Measurements from ENCODE around the gene ARMC8.

Gene ARMC8

DNA sequence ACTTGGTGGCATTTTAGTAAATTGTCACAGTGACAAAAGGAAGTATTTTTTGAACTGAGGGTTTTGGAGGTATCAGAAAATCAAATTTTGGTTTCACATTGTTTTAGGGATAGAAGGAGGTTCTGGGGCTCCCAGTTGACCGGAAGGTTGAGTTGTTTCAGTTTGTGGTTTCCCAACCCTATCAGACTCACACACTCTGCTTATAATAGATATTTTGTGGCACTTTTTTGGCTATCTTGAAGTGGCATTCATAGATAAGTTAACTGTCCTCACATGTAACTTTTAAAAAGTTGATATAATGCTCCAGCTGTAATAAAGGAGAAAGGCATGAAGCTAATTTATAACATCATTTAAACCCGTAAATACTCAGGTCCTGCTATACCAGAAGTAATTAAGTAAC lies 12.8 kb downstream of the ARMC8 start:
- no peak for DNase-seq (ENCODE audit: low read depth in 2 of 2)

DNA sequence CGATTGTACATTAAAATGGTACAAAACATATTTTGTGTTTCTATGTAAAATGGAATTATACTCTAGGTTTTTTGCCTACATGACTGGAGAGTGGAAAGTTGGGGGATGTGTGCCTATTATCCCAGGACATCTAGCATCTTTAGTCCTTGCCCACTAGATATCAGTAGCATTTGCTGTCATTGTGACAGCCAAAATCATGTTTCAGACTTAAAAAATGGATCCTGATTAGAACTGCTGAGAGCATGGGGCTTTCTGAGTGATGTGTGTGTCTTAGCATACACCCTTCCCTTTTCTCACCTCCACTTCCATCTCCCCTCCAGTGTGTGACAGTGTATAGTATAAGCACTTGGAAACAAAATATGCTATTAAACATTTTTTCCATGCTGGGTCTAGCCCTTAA lies 13.3 kb downstream of the ARMC8 start:
- no peak for DNase-seq (ENCODE audit: low read depth in 2 of 2)

DNA sequence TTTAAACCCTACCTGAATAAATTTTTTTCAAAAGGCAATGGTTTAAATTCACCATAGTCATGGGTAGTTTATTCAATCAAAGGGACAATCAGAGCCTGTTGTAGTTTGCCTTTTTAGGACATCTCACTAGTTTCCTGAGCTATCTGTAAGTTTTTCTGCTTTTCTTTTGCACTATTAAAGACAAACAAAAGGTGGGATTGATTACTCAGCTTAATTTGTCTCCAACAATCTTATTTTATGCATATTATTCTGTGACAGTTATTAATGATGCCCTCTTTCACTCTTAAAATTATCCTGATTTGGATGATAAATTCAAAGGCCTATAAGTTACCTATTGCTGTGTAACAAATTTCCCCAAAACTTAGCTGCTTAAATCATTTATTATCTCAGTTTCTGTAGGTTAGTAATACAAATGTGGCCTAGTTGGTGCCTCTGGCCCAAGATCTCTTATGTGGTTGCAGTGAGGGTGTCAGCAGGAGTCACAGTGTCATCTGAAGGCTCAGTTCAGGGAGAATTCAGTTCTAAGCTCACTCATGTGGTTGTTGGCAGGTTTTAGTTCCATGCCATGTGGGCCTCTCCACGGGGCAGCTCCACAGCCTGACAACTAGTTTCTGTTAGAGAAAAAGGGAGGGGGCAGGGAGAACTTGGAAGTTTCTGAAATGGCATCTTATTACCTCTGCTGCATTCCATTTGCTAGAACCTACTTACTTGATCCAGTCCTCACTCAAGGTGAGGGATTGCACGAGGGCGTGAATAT lies 16.0 kb downstream of the ARMC8 start:
- DNase-seq (ENCODE audit: low read depth in 2 of 2) = no peak

DNA sequence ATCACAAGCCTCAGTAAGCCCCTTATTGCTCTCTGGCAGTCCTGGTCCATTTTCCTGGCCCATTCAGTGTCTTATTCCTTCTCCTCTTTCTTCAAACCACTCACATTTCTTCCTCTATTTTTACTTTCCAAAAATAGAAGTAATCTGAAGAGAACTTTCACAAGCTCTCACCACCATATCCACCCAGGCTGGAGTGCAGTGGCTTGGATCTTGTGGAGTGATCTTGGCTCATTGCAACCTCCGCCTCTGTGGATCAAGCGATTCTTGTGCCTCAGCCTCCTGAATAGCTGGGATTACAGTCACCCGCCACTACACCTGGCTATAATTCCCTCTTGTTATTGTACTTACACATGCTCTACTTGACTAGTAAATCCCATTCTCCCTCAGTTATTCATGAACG lies 16.8 kb downstream of the ARMC8 start:
- no peak for DNase-seq (ENCODE audit: low read depth in 2 of 2)

DNA sequence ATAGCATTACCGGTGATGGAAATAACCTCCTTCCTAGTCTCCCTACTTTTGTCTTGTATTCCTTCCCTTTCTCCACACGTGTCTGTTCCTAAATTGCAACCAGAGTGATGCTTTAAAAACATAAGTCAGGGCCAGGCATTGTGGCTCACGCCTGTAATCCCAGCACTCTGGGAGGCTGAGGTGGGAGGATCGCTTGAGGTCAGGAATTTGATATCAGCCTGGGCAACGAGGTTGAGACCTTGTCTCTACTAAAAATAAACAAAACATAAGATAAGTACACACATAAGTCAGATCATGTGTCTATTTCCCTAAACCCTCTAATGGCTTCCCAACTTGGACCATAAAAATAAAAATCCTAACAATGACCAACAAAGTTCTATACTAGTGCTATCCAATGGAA lies 18.4 kb downstream of the ARMC8 start:
- no peak for DNase-seq (ENCODE audit: low read depth in 2 of 2)

DNA sequence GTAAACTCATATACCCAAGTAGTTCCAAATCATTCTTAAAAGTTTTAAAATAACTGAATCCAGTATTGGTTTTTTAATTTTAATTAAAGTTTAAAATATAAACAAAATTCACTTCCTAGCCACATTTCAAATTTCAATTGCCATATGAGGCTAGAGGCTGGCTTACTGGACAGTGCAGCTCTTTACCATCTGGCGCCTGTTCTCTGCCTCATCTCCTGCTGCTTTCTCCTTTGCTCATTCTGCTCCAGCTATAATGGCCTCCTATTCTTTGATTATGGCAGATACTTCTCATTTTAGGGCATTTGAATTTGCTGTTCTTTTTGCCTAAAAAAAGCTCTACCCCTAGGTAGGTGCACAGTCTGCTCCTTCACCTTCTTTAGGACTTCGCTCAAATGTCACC lies 19.1 kb downstream of the ARMC8 start:
- no peak for DNase-seq (ENCODE audit: low read depth in 2 of 2)

DNA sequence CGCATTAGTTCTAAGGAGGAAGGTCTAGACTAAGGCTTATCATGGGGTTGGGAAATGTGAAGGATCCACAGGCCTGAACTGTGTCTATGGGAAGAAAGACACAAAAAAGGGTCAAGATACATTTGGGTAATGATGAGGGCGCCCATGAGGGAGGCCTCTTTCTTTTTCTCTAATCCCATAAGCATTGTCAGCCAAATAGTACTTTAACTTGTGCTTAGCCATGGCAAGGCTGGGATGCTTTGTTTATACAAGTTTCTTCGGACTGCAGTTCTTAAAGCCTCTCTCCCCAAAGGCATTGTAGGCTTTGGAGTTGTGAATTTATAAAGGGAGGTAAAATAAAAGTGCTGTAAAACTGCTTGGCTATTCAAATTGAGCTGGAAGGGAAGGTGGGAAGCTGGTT lies 23.4 kb downstream of the ARMC8 start:
- DNase-seq (ENCODE audit: low read depth in 2 of 2) = no peak

DNA sequence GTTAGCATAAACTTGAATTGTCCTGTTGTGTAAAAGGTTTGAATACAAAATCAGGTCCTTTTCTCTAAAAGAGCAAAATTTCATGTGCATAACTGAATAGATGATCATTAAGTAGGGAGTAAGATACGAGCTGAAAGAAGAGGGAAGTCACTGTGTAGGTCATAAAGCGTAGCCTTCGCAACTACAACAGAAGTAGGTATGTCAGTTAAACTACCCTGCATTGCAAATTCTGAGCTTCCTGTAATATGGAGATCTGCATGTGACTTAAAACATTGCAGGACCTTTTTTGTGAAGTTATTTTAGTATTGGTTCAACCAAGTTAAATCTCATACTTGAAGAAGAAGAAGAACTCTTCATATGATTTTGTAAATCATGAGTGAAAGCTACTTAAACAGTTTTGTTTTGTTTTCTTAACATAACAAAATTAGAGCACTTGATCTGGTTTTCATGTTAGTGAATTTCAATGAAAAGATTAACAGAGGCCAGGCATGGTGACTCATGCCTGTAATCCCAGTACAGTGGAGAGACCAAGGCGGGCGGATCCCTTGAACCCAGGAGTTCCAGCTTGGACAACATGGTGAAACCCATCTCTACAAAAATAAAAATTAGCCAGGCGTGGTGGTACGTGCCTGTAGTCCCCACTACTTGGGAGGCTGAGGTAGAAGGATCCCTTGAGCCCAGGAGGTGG lies 26.4 kb downstream of the ARMC8 start:
- no peak for DNase-seq (ENCODE audit: low read depth in 2 of 2)

DNA sequence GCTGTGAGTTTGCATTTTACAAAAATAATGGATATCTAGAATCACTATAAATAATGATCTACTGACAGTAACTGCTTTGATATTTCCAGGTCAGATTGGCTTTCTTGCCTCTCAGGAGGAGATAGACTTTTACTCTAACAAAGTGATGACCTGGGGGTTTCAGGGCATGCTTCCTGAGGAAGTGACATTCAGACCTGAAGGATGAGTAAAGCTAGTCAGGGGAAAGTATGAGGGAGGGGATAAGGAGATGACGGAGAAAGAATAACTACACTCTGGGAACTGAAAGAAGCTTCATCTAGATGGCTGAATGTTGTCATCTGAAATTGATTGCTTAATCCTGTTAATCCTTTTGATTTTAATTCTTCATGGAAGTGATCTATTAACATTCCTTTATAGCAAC lies 32.2 kb downstream of the ARMC8 start:
- DNase-seq (ENCODE audit: low read depth in 2 of 2) = no peak

DNA sequence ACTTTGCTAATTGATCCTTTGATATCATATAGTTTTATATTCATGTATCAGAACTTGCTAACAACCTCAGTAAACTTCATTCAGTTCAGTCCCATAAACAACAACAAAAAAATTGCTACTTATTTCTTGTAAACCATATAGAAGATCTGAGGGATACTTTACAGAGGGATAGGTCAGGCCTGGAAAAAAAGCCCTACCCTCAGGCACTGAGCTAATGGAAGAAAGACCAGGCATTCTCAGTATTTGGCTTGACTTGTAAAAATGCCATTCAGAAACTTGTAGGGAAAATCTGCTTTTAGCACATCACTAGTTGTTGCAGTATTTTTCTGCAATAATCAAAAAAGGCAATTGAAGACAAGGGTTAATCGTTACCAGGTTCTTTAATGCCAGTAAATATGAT lies 33.1 kb downstream of the ARMC8 start:
- no peak for DNase-seq (ENCODE audit: low read depth in 2 of 2)

DNA sequence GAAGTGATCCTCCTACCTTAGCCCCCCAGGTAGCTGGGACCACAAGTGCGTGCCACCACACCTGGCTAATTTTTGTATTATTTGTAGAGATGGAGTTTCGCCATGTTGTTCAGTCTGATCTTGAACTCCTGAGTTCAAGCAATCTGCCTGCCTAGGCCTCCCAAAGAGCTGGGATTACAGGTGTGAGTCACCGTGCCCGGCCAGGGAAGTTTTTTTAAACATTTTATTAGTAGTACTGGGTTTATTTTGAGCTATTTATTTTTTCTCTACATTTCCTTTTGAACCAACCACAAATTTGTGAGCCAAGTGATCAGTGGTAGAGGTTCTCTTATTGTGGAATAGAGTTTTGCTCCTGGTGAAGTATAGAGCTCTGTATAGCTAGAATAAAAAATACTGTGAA lies 33.7 kb downstream of the ARMC8 start:
- no peak for DNase-seq (ENCODE audit: low read depth in 2 of 2)

DNA sequence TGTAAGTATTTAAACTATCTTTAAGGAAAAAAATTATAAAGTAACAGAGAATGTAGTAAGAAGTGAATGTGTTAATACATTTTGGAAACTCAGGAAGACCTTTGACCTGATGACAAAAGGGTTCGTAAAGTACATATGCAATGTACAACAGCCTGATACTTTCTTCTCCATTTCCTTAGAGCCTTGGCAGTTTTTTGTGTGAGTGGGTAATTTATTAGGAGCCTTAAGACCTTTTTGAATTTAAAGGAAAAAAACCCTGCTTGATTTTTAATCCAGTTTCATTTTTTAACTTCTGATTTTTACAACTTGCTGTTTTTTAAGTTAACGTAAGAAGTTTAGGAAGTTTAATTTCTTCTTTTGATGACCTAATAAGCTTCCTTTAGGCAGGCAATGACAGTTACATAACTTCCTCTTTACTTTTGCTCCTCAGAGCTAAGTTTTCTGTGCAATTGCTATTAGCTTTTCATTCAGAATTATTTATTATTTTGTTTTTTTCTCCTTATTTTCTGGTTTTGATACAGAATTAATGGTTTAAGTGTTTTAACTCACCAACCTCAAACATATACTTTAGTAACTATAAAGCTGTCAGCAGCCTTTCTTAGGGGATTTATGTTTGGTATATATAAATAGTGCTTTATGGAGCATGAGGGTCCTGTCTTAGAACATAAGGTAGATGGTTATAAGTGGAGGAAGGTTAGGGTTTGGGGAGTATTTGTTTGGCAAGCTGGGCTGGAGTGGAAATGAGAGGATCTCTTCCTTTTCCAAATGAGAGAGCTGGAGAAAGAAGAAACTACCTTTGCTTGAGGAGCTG lies 35.2 kb downstream of the ARMC8 start:
- no peak for DNase-seq (ENCODE audit: low read depth in 2 of 2)

DNA sequence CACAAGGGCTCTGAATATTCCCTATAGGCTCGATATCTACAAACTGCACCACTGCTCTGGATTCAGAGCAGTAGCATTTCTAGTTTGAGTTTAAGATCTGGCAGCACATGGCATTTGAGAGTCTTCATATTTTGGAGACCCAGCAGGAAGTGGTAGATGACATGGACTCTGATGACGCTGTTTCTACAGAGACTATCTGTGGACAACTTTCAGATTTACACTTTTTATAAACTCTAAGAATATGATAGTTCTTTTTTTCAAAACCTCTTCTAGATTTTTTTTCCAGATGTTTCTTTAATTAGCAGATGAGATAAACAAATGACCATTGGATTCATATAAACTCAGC lies 35.8 kb downstream of the ARMC8 start:
- no peak for DNase-seq (ENCODE audit: low read depth in 2 of 2)

DNA sequence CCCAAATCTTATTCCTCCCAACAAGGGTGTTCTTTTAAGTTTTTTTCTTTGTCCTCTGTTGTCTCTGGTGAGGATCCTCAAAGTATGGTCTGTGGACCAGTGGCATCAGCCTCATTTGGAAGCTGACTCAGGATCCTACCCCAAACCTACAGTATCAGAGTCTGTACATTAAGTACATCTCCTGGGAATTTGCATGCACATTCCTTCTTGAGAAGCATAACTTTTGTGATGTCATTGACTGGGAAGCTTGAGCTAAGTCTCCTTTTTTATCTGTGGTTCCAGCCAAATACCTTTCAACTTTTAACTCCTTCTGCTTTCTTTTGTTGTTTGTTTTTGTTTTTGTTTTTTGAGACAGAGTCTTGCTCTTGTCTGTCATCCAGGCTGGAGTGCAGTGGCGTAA lies 40.5 kb downstream of the ARMC8 start:
- no peak for DNase-seq (ENCODE audit: low read depth in 2 of 2)

DNA sequence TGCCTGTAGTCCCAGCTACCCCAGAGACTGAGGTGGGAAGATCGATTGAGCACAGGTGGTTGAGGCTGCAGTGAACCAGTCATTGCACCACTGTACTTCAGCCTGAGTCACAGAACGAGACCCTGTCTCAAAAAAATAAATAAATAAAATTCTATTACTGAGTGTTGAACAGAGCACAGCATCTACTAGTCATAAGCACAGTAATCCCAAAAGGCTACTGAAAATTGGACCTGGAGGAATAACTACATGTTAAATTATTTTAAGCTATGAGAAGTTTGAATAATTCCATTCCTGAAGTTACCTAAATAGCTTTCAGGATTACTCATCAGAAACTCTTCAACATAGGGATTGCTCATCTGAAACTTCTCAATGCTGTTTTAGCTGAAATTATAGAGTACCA lies 43.4 kb downstream of the ARMC8 start:
- no peak for DNase-seq (ENCODE audit: low read depth in 2 of 2)

DNA sequence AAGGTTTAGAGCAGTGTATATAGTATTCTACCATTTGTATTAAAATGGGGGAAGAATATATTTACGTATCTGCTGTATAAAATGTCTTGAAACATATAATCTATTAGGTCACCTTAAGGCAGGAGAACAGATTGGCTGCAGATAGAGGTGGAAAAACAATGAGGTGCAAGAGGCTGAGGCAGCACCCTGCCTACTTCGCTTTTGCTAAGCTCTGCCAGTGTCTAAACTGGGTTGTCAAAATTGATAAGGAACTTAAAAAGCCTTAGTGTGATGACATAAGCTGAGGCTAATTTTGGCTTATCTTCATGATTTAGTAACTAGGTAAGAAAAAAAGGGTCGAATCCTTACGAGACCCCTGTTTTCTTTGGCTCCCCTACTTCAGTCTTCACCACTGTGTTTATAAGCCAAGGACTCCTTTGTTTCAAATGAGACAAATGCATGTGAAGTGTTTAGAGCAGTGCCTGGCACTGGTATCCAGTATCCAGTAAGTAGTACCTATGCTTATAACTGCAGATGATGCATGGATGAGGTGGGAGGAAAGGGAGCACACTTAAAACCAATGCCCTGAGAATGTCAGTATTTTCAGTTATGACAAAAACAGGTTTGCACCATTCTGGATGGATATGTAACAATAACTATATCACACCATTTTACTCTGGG lies 45.7 kb downstream of the ARMC8 start:
- DNase-seq (ENCODE audit: low read depth in 2 of 2) = no peak

DNA sequence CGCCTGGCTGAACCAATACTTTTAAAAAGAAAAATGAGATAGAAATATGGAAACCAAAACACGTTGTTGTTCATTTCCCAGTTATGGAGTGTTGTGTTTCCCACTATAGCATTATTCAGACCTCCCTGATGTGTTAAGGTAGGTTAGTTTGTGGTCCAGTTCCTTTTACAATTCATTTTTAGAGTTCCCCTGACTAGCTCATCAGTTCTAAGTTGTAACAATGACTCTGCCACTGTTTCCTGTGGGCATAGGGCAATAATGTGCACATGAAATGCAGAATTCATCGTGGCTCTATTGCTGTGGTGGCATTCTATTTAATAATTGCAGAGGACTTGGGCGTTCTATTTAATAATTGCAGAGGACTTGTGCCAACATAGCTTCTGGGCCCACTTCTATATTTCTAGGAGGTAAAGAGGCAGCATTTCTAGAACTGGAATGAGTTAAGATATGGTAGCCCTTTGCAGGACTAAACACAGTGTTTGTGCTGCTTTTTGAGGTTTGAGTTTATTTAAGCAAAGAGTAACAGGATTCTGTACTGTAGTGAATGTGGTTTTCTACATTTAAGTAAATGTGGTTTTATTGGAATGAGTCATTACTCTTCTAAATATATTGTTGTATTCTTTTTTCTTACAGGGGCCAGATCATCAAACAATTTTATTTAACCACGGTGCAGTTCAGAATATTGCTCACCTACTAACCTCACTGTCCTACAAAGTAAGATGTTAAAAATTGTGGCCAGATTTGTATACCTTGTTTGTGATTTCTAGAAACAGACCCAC lies 47.5 kb downstream of the ARMC8 start:
- DNase-seq (ENCODE audit: low read depth in 2 of 2) = no peak

DNA sequence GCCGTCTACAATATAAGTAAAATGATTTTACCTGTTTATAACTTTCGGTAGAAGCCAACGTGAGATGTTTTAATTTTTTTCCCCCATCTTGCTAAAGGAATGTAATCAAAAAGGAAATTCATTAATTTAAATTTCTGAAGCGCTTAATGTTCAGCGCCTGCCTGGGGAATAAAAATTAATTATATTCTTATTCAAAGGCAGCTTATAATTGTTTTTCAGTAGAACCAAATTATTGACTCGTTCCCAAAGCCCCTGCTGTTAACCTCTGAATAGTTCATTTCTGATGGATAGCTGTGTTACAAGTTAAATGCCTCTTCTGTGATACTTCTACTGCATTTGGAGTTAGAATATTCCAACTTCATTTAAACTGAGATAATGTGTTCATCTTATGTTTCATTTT lies 51.6 kb downstream of the ARMC8 start:
- DNase-seq (ENCODE audit: low read depth in 2 of 2) = no peak

DNA sequence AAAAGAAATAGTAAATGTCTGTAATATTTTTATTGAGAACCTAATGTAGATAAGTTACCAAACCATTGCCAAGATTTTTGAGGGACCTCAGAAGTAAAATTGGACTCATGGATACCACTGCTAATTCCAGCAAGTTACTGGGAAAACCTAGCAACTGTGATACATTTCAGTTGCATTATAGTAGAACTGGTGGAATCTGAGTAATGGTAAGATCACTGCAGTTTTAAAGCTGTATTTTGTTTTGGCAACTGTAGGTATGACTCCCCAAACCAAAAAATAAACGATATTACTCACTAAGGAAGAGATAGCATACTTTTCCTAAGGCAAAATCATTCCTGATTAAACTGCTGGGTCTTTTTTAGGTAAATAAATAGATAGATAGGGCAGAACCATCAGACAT lies 54.0 kb downstream of the ARMC8 start:
- DNase-seq (ENCODE audit: low read depth in 2 of 2) = no peak

DNA sequence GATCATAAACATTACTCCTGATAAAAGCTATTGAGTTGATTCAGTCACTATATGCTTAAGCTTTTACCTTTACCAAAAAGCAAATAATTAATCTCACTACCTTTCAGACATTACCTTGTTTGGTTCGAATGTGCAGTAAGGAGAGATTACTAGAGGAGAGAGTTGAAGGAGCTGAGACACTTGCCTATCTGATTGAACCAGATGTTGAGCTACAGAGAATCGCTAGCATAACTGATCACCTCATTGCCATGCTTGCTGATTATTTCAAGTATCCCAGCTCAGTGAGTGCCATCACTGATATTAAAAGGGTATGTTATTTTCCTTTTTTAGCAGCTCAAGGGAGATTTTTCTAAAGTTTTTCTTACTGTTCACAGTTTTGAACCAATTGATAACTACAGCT lies 54.6 kb downstream of the ARMC8 start:
- DNase-seq (ENCODE audit: low read depth in 2 of 2) = no peak

DNA sequence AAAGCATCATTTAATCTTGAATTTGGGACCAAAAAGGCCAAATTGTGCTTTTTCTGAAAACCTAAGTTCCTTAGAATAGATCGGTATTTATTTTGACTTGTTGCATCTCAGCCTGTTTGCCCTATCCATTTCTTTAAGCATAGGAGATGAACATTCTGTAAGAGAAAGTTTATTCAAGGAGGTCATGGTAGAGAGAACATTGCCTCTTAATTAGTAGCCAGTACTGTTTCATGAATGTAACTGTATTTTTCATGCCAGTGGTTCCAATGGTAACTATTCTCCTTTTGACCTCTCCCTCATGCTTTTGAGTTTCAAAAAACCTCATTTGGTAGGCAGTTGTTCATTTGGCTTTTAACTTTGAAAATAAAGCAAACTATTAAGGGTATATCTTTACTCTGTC lies 55.4 kb downstream of the ARMC8 start:
- no peak for DNase-seq (ENCODE audit: low read depth in 2 of 2)

DNA sequence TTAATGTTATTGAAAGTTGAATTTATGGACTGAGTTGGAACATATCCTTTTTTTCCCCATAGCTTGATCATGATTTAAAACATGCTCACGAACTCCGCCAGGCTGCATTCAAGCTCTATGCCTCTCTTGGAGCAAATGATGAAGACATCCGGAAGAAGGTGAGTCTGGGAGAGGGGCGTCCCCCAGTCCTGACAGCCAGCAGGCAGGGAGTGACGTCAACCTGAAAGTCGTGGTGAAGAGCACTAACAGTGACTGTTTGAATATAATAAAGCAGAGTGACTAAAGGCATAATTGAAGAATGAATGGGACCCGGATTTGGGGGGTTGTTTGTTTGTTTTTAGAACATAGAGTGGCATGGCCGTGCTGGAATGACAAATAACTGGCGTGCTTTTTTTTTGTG lies 57.9 kb downstream of the ARMC8 start:
- no peak for DNase-seq (ENCODE audit: low read depth in 2 of 2)

Data from stimulated activated CD4-positive, alpha-beta T cell treated with anti-CD3 and anti-CD28 coated beads, Interleukin-1b, Interleukin-23, amount 100 ng/mL, for 1 hour (primary cell).